ENCODE measurements around the gene PNPLA2.

Gene PNPLA2

GRCh38 chr11:819943-820649 lies 1.4 kb downstream of the PNPLA2 start:
- peak; percentile 63 for DNase-seq

GRCh38 chr11:820655-821511 lies 2.2 kb downstream of the PNPLA2 start:
- no peak for DNase-seq

GRCh38 chr11:821512-822371 lies 3.0 kb downstream of the PNPLA2 start:
- DNase-seq: peak; percentile 60

- DNase-seq: no peak
These were observed 5.0 kb downstream of the PNPLA2 start for GRCh38 chr11:823441-824291.

GRCh38 chr11:824292-824880 lies 5.7 kb downstream of the PNPLA2 start:
- no peak for DNase-seq

GRCh38 chr11:824942-825341 lies 6.2 kb downstream of the PNPLA2 start:
- no peak for DNase-seq

DNA sequence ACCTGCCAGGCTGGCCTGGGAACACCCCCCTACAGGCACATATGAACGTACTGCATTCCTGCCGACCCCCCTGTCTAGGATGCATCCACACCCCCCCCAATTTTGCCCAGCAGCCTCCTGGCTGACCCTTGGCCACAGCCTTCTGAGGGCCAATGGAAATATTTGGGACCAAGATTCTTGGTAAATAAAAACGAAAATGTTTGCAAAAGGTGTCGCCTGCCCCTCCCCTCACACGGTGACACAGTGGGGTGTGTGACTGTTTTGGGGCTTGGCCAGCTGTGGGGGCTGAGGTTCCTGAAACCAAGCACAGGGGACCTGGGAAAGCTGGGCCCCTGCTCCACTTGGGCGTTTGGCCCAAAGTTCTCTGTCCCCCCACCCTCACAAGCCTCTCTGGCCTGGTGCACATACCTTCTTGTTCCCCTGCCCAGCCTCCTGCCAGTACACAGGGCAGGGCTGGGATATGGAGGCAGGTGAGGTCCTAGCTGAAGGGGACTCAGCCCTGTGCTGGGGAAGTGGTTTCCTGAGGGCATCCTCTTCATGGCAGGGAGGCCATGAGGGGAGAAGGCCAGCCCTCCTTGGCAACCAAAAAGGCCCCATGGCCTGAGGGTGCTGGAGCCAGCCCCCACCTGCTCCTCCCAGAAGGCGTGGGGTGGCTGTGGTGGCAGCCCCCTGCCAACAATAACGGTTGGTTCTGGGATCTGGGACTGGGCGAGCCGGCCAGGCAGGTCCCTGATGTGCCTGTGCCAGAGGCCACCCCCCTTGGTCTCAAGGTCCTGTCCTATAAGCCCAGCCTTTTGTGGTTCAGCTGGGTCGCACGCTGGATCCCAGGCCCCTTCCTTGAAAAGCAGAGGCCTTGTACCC lies 6.9 kb downstream of the PNPLA2 start:
- DNase-seq: no peak

DNA sequence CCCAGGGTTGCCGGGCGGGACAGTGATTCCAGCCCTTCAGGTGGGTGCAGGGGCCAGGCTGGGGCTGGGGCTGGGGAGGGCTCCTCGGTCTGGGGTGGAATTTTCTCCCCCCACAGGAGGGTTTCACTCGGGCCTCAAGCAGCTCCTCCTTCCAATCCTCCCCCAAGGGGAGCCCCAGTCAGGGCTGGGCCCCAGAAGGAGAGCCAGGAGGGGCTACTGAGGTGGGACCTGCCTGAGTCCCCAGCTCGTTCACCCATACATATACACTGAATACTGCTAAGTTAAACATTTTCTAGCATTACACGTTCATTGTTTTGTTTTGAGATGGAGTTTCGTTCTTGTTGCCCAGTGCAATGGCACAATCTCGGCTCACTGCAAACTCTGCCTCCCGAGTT lies 7.5 kb downstream of the PNPLA2 start:
- DNase-seq: no peak

- DNase-seq: no peak
These were observed 8.1 kb downstream of the PNPLA2 start for GRCh38 chr11:826836-827145.

DNA sequence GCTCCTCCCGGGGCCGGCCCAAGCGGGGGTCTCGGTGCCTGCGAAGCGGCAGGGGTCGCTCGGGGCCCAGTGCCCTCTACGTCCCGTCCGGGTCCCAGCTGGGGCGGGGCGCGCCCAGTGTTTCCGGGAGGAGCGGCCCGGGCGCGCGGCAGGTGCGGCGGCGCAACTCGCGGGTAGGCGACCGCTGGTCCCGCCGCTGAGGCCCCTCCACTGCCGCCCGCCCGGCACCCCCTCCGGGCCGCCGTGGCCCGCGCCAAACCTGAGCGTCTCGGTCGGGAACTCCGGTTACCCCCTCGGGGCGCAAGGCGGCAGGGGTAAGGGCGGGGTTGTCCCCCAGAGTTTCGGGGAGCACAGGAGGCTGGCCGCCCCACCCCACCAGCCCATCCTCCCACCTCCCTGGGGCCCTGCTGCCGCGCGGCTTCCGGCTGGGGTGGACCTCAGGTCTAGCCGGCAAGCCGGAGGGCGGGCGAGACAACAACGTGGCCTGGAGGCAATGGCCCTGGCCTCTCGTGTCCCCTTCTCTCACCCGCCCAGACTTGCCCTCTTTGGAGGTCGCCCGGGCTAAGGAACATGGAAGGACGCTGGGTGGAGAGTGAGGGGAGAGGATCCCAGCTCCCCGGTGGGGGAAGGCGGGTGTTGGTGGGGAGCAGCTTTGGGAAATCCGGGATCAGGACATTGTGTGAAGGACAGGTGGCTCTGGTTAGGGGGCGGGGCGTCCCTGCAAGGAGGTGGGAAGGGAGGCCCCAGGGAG lies 8.6 kb downstream of the PNPLA2 start:
- DNase-seq: peak; percentile 32

GRCh38 chr11:827897-828192 lies 9.1 kb downstream of the PNPLA2 start, which contains the start of gene CRACR2B:
TSS of gene CRACR2B (plus strand) at chr11:827919. CDS start at chr11:828608, 689 bp downstream.
- DNase-seq: peak; percentile 52

DNA sequence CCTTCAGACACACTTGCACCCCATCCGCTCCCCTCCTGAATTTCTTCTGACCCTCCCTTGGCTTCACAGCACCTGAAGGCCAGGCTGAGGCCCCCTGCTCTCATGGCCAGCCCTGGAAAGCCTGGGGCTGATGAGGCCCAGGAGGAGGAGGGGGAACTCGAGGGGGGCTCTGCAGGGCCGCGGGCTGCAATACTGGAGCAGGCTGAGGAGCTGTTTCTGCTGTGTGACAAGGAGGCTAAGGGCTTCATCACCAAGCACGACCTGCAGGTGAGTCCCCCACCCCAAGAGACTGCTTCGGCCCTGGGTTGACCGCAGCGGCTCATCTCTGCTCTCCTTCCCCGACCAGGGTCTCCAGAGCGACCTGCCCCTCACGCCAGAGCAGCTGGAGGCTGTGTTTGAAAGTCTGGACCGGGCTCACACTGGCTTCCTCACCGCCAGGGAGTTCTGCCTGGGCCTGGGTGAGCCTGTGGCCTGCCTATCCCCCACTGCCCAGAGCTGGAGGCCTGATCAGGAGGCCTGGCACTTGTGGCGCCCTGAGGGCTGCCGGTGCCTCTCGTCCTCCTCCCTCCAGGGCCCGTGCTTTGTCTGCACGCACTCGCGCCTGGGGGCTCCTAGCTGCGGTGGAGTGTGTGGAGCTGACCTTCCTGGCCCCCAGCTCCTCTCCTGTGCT lies 9.9 kb downstream of the PNPLA2 start:
- no peak for DNase-seq

DNA sequence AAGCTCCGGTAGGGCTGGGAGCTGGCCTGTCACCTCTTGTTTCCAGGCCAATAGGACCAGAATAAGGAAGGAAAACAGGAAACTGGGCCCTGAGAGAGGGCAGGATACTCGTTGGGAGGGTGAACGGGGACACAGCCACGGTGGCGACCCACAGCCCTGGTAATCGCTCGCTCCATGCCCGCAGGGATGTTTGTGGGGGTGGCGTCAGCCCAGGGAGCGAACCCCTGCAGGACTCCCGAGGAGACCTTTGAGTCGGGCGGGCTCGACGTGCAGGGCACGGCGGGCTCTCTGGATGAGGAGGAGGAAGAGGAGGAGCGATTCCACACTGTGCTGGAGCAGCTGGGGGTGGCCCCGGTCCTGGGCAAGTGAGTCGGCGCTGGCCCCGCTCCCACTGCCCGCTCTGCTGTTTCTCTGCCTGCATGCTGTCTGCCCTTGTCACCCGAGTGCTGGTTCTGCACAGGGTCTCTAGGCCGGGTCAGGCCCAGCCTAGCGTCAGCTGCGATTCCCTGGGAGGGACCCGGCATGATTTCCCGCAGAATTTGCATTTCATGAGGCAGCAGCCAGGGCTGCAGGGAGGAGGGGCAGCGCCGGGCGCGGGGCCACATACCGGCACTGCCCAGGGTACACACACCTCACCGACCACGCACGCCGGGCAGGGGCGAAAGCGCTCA lies 10.6 kb downstream of the PNPLA2 start:
- DNase-seq: peak; percentile 7

GRCh38 chr11:829847-830294 lies 11.2 kb downstream of the PNPLA2 start:
- no peak for DNase-seq

DNA sequence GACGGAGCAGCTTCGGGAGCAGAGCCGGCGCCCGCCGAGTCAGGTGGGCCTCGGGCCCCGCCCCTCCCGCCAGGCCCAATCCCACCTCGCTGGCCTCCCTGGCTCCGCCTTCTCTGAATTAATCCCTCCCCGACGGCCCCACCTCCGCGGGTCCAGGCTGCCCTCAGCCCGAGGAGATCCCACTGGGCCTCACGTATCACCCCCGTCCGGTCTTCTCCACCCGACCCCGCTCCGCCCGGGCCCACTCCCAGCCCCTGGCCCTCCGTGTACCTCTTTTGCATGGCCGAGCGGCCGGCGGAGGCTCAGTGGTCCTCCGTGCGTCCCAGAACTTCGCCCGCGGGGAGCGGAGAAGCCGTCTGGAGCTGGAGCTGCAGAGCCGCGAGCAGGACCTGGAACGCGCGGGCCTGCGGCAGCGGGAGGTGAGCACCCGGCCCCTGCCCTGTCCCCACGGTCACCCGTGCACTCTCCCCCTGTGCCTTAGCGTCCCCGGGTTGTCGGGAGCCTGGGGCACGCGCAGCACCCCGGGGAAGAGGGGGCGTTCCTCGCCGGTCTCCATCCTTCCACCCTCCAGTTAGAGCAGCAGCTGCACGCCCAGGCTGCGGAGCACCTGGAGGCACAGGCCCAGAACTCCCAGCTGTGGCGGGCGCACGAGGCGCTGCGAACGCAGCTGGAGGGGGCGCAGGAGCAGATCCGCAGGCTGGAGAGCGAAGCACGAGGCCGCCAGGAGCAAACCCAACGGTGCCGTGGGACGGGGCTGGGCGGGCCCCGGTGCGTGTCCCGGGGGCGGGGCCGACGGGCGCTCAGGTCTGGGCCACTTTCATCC lies 11.8 kb downstream of the PNPLA2 start:
- DNase-seq: no peak

DNA sequence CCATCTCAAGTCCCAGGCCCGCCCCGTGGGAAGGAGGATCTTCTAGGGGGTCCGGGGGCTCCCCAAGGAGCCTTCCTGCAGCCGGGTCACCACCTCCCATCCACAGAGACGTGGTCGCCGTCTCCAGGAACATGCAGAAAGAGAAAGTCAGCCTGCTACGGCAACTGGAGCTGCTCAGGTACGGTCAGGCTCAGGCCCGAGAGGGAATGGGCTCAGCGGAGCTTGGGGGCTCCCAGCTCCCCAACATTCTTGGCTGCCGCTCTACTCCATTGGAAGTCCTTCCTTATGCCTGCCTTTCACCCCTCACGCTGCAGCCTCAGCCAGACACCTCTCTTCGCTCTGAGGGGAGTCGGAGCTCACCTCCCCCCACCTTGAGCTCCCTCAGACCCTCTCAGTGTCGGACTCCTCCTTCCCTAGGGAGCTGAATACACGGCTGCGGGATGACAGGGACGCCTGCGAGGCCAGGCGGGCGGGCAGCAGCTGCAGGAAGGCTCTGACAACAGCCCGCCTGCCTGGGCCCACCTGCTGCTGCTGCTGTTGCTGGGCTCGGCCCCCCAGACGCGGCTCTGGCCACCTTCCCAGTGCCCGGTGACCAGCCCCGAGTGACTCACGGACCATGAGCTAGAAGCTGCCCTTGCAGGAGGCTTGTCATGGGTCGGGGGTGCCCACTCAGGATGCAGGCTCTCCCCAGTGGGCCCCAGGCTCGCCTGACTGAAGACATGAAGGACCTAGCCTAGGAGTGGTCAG lies 12.6 kb downstream of the PNPLA2 start:
- no peak for DNase-seq

DNA sequence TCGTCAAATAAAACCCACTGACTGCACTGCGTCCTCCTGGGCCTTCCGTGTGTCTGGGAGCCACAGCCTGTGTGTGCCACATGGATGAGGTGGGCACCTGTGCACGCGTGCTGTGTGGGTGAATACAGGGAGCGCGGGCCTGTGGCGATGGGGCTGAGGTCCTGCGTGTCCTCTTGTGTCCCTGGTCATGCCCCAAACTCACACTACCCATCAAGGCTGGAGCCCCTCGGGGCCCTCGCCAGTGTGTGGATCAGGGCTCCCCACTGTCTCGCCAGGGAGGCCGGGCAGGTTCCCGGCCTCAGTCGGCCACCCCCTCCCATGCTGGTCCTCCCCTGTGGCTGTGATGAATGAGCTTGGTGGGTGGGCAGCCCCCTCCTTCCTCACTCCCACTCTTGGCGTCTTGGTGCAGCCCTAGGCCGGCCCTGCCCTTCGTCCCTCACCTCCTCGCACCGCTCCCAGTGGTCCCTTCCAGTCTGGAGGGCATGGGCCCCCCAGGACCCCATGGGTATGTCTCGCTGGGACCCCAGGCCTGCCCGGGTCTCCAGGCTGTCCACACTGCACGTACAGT lies 13.3 kb downstream of the PNPLA2 start:
- DNase-seq: no peak

Data from GF-D8 (cell line).